ENCODE measurements around the gene KDELR1. TPM values are rescaled to one million over a fixed set of nuclear protein-coding genes. Genes with fewer than 3 reads are reported as not detected.
A peak's percentile ranks its signal among the peaks of the same experiment; 100 is the strongest.

The KDELR1 gene
- total and polyA plus RNA-seq, 9 of the 15 experiments (the other 6 are each of a cell fraction or from before 2014, with no cell fraction given), result 6.1 to 165 (median 58.5) TPM

- TF ChIP-seq TCF15 (CRISPR knock-in tag; IDR thresholded peaks at IDR 0.05) (no peak), POLR2B (IDR thresholded peaks at IDR 0.05; ENCODE audit: low read depth, partially characterized antibody) (peak; percentile 62), ZFP91 (CRISPR knock-in tag; IDR thresholded peaks at IDR 0.05) (no peak), SAP30 (IDR thresholded peaks at IDR 0.05; ENCODE audit: borderline replicate concordance, insufficient read depth, low read depth, low read length, poor library complexity, severe bottlenecking) (peak; percentile 66), ZSCAN32 (CRISPR knock-in tag; IDR thresholded peaks at IDR 0.05) (no peak), SMAD1 (IDR thresholded peaks at IDR 0.05; ENCODE audit: low read depth, low read length, partially characterized antibody) (peak; percentile 91), ZNF175 (CRISPR knock-in tag; IDR thresholded peaks at IDR 0.05; ENCODE audit: low read depth) (no peak), CBFA2T2 (conservative IDR thresholded peaks at IDR 0.05) (peak; percentile 64), HDGF (IDR thresholded peaks at IDR 0.05) (no peak), EHMT2 (IDR thresholded peaks at IDR 0.05) (no peak), NR2C1 (IDR thresholded peaks at IDR 0.05) (peak; percentile 38; the same call in 1 of the 2 replicates), NR2C1 (tag; IDR thresholded peaks at IDR 0.05) (no peak), PHB2 (IDR thresholded peaks at IDR 0.05; ENCODE audit: low read depth) (no peak), TSHZ1 (CRISPR knock-in tag; IDR thresholded peaks at IDR 0.05) (no peak), BRF2 (IDR thresholded peaks at IDR 0.05; ENCODE audit: borderline replicate concordance, insufficient read depth, insufficient read length) (no peak), MCM7 (IDR thresholded peaks at IDR 0.05) (no peak), MAFF (IDR thresholded peaks at IDR 0.05; ENCODE audit: low read length) (peak; percentile 33; the same call in 1 of the 2 replicates), POLR2AphosphoS5 (IDR thresholded peaks at IDR 0.05; ENCODE audit: control insufficient read depth, insufficient read depth, low read depth, low read length) (no peak; the same call in 1 of the 2 replicates), CCAR2 (IDR thresholded peaks at IDR 0.05; ENCODE audit: low read depth, low read length) (no peak), ZNF395 (CRISPR knock-in tag; IDR thresholded peaks at IDR 0.05) (no peak)
Observed at GRCh38 chr19:48332662-48333466, 58.5 kb downstream of the KDELR1 start (continued).

All from K562 (cell line).